Upper lobe of right lung (tissue), 1 donor: ENCODE measurements around the gene HYAL3. TPM values are rescaled to one million over a fixed set of nuclear protein-coding genes. Genes with fewer than 3 reads are reported as not detected.

Experiments
- ATAC-seq: fragments of 200-7000 bp; cut with Tn5 transposase; one replicate; pipeline ENCODE4 v1.9.1; 2020; ENCODE audit warnings: mild to moderate bottlenecking, moderate library complexity
- DNase-seq: peaks from one replicate; pipeline ENCODE4 v3.0.0-alpha.2; 2020
- H3K27ac ChIP-seq: fragments of 200-600 bp; one replicate; pipeline ENCODE4 v1.8.0; 2022
- H3K27me3 ChIP-seq: fragments of 200-600 bp; one replicate; pipeline ENCODE4 v1.8.0; 2022; ENCODE audit warnings: mild to moderate bottlenecking
- H3K36me3 ChIP-seq: fragments of 200-600 bp; one replicate; pipeline ENCODE4 v1.8.0; 2022
- H3K4me1 ChIP-seq: fragments of 200-600 bp; one replicate; pipeline ENCODE4 v1.8.0; 2022
- H3K4me3 ChIP-seq: fragments of 200-600 bp; one replicate; pipeline ENCODE4 v1.8.0; 2022; ENCODE audit warnings: mild to moderate bottlenecking
- H3K9me3 ChIP-seq: fragments of 200-600 bp; one replicate; pipeline ENCODE4 v1.8.0; 2022
- intact Hi-C: fragments of 100-400 bp; cut with DNase I; formaldehyde crosslinking; loops from one replicate; pipeline ENCODE4 v1.11.0; 2022
- total RNA-seq: library from RNA; stranded (reverse); fragmentation: NEBNext Ultra II Directional; extraction: Animal tissue kit (Norgen Biotek cat#: 25700); gene quantifications from one replicate; pipeline ENCODE4 v1.2.1, GENCODE V29; 2021
- TF ChIP-seq, protein P1 (sequence below): fragments of 200-600 bp; IDR thresholded peaks from one replicate; pipeline ENCODE4 v1.8.0; 2022; ENCODE audit warnings: antibody characterized with exemption
- donor health status: DM: no; HTN: yes; CAD: no; lungs with severe emphysema.

The HYAL3 gene
- total RNA-seq, 1 donor from 2014 or later, result 2.8 TPM

DNA sequence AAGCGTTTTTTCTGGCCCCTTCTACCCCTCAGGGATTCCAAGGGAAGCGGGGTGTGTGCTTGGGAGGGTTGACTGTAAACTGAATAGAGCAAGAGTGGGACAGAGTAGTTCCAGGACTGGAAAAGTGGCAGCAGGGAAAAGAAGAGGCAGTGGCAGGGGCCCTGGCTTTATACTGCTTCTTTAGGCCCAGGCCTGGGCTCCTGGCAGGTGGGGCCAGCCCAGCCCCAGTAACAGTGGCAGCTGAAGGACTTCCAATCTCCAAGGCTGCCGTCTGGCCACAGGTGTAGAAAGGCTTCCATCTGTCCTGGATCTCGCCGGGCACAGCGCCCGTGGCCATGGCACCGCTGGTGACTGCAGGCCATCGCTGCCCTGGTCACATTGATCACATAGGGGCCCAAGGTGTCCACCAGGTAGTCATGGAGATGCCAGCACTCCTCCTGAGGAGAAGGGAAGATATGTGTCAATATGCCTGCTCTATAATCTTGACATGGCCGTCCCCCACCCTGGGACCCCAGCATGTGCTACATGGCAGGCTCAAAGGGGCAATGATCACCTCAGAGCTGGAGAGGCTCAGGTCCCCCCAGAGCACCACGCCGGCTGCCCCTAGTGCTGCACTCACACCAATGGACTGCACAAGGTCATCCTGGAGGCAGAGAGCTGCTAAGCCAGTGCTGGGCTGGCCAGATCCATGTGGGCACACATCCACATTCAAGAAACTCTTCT, 6.0 kb downstream of the HYAL3 start:
- no peaks in the 10 kb centered on the region for H3K9me3 ChIP-seq
- no peaks in the 10 kb centered on the region for H3K27me3 ChIP-seq
- no peak for ATAC-seq
- DNase-seq, result no peak
- peaks cover 19% of the 10 kb centered on the region for H3K4me1 ChIP-seq
- TF ChIP-seq, protein P1, sequence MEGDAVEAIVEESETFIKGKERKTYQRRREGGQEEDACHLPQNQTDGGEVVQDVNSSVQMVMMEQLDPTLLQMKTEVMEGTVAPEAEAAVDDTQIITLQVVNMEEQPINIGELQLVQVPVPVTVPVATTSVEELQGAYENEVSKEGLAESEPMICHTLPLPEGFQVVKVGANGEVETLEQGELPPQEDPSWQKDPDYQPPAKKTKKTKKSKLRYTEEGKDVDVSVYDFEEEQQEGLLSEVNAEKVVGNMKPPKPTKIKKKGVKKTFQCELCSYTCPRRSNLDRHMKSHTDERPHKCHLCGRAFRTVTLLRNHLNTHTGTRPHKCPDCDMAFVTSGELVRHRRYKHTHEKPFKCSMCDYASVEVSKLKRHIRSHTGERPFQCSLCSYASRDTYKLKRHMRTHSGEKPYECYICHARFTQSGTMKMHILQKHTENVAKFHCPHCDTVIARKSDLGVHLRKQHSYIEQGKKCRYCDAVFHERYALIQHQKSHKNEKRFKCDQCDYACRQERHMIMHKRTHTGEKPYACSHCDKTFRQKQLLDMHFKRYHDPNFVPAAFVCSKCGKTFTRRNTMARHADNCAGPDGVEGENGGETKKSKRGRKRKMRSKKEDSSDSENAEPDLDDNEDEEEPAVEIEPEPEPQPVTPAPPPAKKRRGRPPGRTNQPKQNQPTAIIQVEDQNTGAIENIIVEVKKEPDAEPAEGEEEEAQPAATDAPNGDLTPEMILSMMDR, result no peak
- H3K4me3 ChIP-seq, result peak overlapping the region; percentile 97
- H3K36me3 ChIP-seq, result peaks cover 22% of the 10 kb centered on the region
- intact Hi-C loops, result no loop called here
- peak overlapping the region; percentile 89 for H3K27ac ChIP-seq

GRCh38 chr3:50292159-50293078, 6.8 kb downstream of the HYAL3 start, which contains the start of gene IFRD2:
IFRD2 (minus strand) TSS chr3:50292429; CDS start chr3:50292274, 155 bp downstream.
- peak; percentile 96 for ATAC-seq
- peak within 1 kb of the TSS; percentile 89 for H3K27ac ChIP-seq
- no peaks in the 10 kb centered on the region for H3K27me3 ChIP-seq
- TF ChIP-seq, protein P1, result no peak
- H3K9me3 ChIP-seq, result no peaks in the 10 kb centered on the region
- intact Hi-C loops, result no loop called here
- DNase-seq, result peak; percentile 99
- peaks cover 16% of the 10 kb centered on the region for H3K4me1 ChIP-seq
- H3K36me3 ChIP-seq, result peaks cover 30% of the 10 kb centered on the region
- peak within 1 kb of the TSS; percentile 97 for H3K4me3 ChIP-seq

DNA sequence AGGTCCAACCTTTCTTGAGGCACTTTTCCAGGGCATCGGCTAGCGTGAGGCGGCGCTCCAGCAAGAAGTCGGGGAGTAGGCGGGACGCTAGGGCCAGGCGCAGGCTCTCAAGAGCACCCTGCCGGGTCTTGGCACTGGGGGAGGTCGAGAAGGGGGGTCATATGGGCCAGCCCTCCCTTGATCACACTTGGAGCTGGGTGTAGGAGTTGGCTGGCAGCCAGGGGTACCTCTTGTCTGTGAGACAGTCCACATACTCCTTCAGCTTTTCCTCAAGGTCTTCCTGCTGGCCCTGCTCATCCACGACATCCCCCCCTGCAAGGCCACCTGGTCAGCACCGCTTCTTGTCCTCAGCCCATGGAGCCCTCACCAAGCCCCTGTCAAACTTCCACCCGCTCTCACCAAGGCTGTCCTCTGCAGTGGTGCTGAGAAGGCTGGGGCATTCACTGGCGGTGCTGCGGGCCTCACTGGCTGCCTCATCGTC, 9.0 kb downstream of the HYAL3 start:
- Histone ChIP-seq H3K27ac (no peak overlapping the region), H3K4me3 (no peak overlapping the region), H3K36me3 (peaks cover 31% of the 10 kb centered on the region), H3K9me3 (no peaks in the 10 kb centered on the region), H3K27me3 (no peaks in the 10 kb centered on the region), H3K4me1 (peaks cover 16% of the 10 kb centered on the region)
- DNase-seq (no peak), ATAC-seq (no peak)
- intact Hi-C loops, result no loop called here
- TF ChIP-seq, protein P1, result no peak

GRCh38 chr3:50289130-50289529, 10.1 kb downstream of the HYAL3 start:
- peaks cover 16% of the 10 kb centered on the region for H3K4me1 ChIP-seq
- H3K4me3 ChIP-seq, result no peak overlapping the region
- no peaks in the 10 kb centered on the region for H3K9me3 ChIP-seq
- H3K27me3 ChIP-seq, result no peaks in the 10 kb centered on the region
- H3K36me3 ChIP-seq, result peaks cover 31% of the 10 kb centered on the region
- DNase-seq (no peak), ATAC-seq (no peak)
- H3K27ac ChIP-seq, result no peak overlapping the region
- TF ChIP-seq, protein P1, result no peak
- intact Hi-C loops, result no loop called here

DNA sequence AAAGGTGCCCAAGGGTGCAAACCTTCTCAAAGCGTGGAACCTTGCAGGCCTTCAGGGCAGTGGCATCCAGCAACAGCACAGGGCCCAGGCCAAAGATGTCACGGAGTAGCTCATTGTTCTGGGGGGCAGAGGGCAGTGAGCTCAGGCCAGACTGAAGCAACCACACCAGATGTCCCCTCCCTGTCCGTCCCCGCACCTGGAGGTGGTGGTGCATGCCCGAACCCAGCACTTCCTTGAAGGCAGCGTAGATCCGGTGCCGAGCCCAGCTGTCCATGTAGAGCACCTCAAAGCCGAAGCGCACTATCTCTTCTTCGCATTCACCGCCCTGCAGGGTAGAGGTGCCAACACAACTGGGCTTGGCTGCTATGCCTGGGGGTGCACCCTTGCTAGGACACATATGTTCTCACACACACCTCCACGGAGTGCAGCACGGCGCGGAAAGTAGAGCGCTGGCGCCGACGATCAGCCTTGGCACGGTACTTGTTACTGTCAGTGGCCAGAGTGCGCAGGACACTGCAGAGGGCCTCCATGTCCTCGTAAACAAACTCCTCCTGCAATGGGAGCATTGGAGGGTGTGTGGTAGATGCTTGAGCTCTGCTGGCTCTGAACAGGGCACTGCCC, 10.7 kb downstream of the HYAL3 start:
- Histone ChIP-seq H3K4me1 (peaks cover 16% of the 10 kb centered on the region), H3K27ac (no peak overlapping the region), H3K4me3 (no peak overlapping the region), H3K36me3 (peaks cover 31% of the 10 kb centered on the region), H3K27me3 (no peaks in the 10 kb centered on the region), H3K9me3 (no peaks in the 10 kb centered on the region)
- TF ChIP-seq, protein P1, result no peak
- intact Hi-C loops, result no loop called here
- no peak for ATAC-seq
- DNase-seq, result no peak
